Osteocyte (in vitro differentiated cells): Measurements from ENCODE around the gene ZNF615. TPM values are rescaled to one million over a fixed set of nuclear protein-coding genes. Genes with fewer than 3 reads are reported as not detected.
A peak's percentile ranks its signal among the peaks of the same experiment; 100 is the strongest.
"Not testable (repeated sequence)": the region's sequence is repeated elsewhere in the genome, so short reads cannot be mapped to it uniquely, and the experiment has no call there.

ENCODE experiments used
- DNase-seq: peaks from one replicate; pipeline ENCODE4 v3.0.0; 2021; ENCODE audit warnings: mixed read lengths; ENCODE audit not compliant: unreplicated experiment; ENCODE audit errors: extremely low spot score
- H3K27ac Mint-ChIP-seq: one replicate; pipeline ENCODE4 v1.8.0; 2021; ENCODE audit warnings: mild to moderate bottlenecking, mixed read lengths; ENCODE audit not compliant: unreplicated experiment
- H3K27me3 Mint-ChIP-seq: one replicate; pipeline ENCODE4 v1.8.0; 2021; ENCODE audit warnings: mixed read lengths; ENCODE audit not compliant: unreplicated experiment
- H3K36me3 Mint-ChIP-seq: one replicate; pipeline ENCODE4 v1.8.0; 2021; ENCODE audit warnings: mixed read lengths; ENCODE audit not compliant: unreplicated experiment
- H3K4me1 Mint-ChIP-seq: one replicate; pipeline ENCODE4 v1.8.0; 2021; ENCODE audit warnings: mixed read lengths; ENCODE audit not compliant: unreplicated experiment
- H3K4me3 Mint-ChIP-seq: one replicate; pipeline ENCODE4 v1.8.0; 2021; ENCODE audit warnings: mild to moderate bottlenecking, moderate library complexity, mixed read lengths; ENCODE audit not compliant: unreplicated experiment
- H3K9me3 Mint-ChIP-seq: one replicate; pipeline ENCODE4 v1.8.0; 2021; ENCODE audit warnings: mixed read lengths; ENCODE audit not compliant: unreplicated experiment
- CTCF ChIP-seq: fragments of 200-600 bp; sonication (generic); IDR thresholded peaks from 2 replicates; pipeline ENCODE4 v1.5.0; 2021; ENCODE audit warnings: antibody characterized with exemption, mild to moderate bottlenecking, moderate library complexity
- total RNA-seq: library from RNA; stranded (reverse); gene quantifications from 2 replicates; pipeline ENCODE4 v1.2.1, GENCODE V29; 2021

Gene ZNF615
- total RNA-seq, 1 donor from 2014 or later, result 13.1 TPM

DNA sequence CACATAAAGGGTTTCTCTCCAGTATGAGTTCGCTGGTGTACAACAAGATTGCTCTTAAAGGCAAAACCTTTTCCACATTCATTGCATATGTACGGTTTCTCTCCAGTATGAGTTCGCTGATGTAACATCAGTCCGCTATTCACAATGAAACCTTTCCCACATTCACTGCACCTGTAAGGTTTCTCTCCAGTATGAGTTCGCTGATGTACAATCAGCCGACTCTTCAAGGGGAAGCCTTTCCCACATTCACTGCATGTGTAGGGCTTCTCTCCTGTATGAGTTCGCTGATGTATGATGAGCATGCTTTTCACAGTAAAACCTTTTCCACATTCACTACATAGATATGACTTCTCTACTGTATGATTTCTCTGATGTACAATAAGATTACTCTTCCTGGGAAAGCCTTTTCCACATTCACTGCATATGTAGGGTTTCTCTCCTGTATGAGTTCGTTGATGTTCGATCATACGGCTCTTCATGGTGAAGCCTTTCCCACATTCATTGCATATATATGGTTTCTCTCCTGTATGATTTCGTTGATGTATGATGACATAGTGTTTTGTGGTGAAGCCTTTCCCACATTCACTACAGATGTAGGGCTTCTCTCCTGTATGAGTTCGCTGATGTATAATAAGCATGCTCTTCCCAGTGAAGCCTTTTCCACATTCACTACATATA, 26.2 kb upstream of the ZNF615 start:
- Mint-ChIP-seq H3K27ac (no peak overlapping the region), H3K9me3 (peaks cover 45% of the 10 kb centered on the region), H3K4me3 (no peak overlapping the region), H3K27me3 (no peaks in the 10 kb centered on the region), H3K36me3 (peaks cover 77% of the 10 kb centered on the region), H3K4me1 (peaks cover 1% of the 10 kb centered on the region)
- DNase-seq, result no peak
- no peak for TF ChIP-seq CTCF

GRCh38 chr19:52028780-52029123, 20.7 kb upstream of the ZNF615 start:
- no peak for TF ChIP-seq CTCF
- H3K4me1 Mint-ChIP-seq, result peaks cover 19% of the 10 kb centered on the region
- peaks cover 46% of the 10 kb centered on the region for H3K36me3 Mint-ChIP-seq
- H3K9me3 Mint-ChIP-seq, result peaks cover 30% of the 10 kb centered on the region
- peak overlapping the region; percentile 91 for H3K4me3 Mint-ChIP-seq
- peak overlapping the region; percentile 97 for H3K27ac Mint-ChIP-seq
- no peaks in the 10 kb centered on the region for H3K27me3 Mint-ChIP-seq
- no peak for DNase-seq

GRCh38 chr19:52028027-52028779, 20.2 kb upstream of the ZNF615 start, which contains the start of gene ZNF614:
Gene ZNF614 (minus strand): TSS chr19:52028379. CDS start chr19:52025745, 2,634 bp downstream.
- H3K4me3 Mint-ChIP-seq, result peak within 1 kb of the TSS; percentile 91
- peak; percentile 95 for DNase-seq
- H3K9me3 Mint-ChIP-seq, result peaks cover 32% of the 10 kb centered on the region
- H3K27me3 Mint-ChIP-seq, result no peaks in the 10 kb centered on the region
- peak within 1 kb of the TSS; percentile 97 for H3K27ac Mint-ChIP-seq
- H3K4me1 Mint-ChIP-seq, result peaks cover 19% of the 10 kb centered on the region
- H3K36me3 Mint-ChIP-seq, result peaks cover 48% of the 10 kb centered on the region
- no peak for TF ChIP-seq CTCF

DNA sequence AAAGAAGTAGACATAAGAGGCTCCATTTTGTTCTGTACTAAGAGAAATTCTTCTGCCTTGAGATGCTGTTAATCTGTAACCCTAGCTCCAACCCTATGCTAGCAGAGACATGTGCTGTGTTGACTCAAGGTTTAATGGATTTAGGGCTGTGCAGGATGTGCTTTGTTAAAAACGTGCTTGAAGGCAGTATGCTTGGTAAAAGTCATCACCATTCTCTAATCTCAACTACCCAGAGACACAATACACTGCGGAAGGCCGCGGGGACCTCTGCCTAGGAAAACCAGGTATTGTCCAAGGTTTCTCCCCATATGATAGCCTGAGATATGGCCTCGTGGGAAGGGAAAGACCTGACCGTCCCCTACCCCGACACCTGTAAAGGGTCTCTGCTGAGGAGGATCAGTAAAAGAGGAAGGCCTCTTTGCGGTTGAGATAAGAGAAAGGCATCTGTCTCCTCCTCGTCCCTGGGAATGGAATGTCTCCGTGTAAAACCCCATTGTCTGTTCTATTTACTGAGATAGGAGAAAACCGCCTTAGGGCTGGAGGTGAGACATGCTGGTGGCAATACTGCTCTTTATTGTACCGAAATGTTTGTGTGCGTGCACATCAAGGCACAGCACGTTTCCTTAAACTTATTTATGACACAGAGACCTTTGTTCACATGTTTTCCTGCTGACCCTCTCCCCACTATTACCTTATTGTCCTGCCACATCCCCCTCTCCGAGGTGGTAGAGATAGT, 18.4 kb upstream of the ZNF615 start:
- H3K4me3 Mint-ChIP-seq, H3K27ac Mint-ChIP-seq, DNase-seq, H3K27me3 Mint-ChIP-seq: not testable (repeated sequence)
- Mint-ChIP-seq H3K36me3 (peaks cover 49% of the 10 kb centered on the region), H3K9me3 (peaks cover 37% of the 10 kb centered on the region), H3K4me1 (peaks cover 19% of the 10 kb centered on the region)

DNA sequence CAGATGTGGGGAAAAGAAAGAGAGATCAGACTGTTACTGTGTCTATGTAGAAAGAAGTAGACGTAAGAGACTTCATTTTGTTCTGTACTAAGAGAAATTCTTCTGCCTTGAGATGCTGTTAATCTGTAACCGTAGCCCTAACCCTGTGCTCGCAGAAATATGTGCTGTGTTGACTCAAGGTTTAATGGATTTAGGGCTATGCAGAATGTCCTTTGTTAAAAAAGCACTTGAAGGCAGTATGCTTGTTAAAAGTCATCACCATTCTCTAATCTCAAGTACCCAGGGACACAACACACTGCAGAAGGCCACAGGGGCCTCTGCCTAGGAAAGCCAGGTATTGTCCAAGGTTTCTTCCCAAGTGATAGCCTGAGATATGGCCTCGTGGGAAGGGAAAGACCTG, 16.5 kb upstream of the ZNF615 start:
- not testable (repeated sequence) for DNase-seq, H3K27me3 Mint-ChIP-seq, H3K27ac Mint-ChIP-seq, H3K4me3 Mint-ChIP-seq
- peaks cover 19% of the 10 kb centered on the region for H3K4me1 Mint-ChIP-seq
- peaks cover 60% of the 10 kb centered on the region for H3K36me3 Mint-ChIP-seq
- H3K9me3 Mint-ChIP-seq, result peaks cover 44% of the 10 kb centered on the region
